ENCODE measurements around the gene ITGB7. TPM values are rescaled to one million over a fixed set of nuclear protein-coding genes. Genes with fewer than 3 reads are reported as not detected.

ITGB7 gene, protein sequence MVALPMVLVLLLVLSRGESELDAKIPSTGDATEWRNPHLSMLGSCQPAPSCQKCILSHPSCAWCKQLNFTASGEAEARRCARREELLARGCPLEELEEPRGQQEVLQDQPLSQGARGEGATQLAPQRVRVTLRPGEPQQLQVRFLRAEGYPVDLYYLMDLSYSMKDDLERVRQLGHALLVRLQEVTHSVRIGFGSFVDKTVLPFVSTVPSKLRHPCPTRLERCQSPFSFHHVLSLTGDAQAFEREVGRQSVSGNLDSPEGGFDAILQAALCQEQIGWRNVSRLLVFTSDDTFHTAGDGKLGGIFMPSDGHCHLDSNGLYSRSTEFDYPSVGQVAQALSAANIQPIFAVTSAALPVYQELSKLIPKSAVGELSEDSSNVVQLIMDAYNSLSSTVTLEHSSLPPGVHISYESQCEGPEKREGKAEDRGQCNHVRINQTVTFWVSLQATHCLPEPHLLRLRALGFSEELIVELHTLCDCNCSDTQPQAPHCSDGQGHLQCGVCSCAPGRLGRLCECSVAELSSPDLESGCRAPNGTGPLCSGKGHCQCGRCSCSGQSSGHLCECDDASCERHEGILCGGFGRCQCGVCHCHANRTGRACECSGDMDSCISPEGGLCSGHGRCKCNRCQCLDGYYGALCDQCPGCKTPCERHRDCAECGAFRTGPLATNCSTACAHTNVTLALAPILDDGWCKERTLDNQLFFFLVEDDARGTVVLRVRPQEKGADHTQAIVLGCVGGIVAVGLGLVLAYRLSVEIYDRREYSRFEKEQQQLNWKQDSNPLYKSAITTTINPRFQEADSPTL
- total RNA-seq (2012; rRNA removed) (under 0.01 and 0.18 TPM in 2 replicates), polyA plus RNA-seq (2012; rRNA removed) (0.44 and 0.60 TPM in 2 replicates), Bru-seq, nascent RNA (percentile 32 among the genes with signal in this experiment), BruChase-seq, experiment 1, labeled RNA remaining after a 6-hour chase (percentile 29 among the genes with signal in this experiment), BruChase-seq, experiment 2, labeled RNA remaining after a 2-hour chase (percentile 42 among the genes with signal in this experiment)
- 0.11 and 0.23 TPM in 2 replicates for polyA plus RNA-seq (2012; cell fraction: cytosol; rRNA removed)
- 2.5 and 4.3 TPM in 2 replicates for polyA plus RNA-seq (2012; cell fraction: nucleus; rRNA removed; ENCODE audit: low replicate concordance)
- long read RNA-seq: 0 reads

DNA sequence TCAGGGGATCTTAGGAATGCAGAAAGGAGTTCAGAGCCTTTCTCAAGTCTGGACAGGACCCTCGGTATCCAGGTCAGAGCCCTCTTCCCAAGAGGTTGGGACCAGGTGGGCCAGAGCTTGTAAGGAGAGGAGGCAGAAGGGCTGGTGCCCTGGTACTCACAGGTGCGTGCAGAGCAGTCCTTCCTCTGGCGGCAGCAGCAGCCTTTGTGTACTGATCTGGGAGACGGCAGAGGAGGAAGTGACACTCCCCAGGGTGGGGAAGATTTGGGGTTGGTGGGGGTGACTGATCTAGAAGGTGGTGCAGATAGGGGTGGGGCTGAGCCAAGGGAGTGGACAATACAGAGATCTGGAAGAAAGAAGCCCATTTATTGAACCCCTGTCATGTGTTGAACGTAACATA, at the start of gene ITGB7:
TSS of gene ITGB7 (minus strand) at position 210 of the 400 bp plus-strand sequence. CDS start 6,808 bp downstream, outside the sequence.
- Histone ChIP-seq H3K79me1 (ENCODE audit: low read depth in 1 of 2, low read length in 2 of 2) (peaks cover 0 to 2% of the 10 kb centered on the region in 2 experiments; a peak in 2 of 4 replicates), H3K18ac (ENCODE audit: low read depth, low read length) (peak within 1 kb of the TSS; percentile 62), H3K14ac (replicated peaks; ENCODE audit: low read depth, low read length) (peak within 1 kb of the TSS; percentile 83), H3K4me3 (ENCODE audit: insufficient read depth, low read depth, low read length) (no peak within 1 kb of the TSS), H2BK5ac (ENCODE audit: low read depth, low read length, poor library complexity, severe bottlenecking) (peak within 1 kb of the TSS; percentile 61), H2BK120ac (ENCODE audit: low read depth, low read length) (peak within 1 kb of the TSS; percentile 88), H3K36me3 (ENCODE audit: control insufficient read depth, insufficient read depth, low read length) (peaks cover 23% of the 10 kb centered on the region), H3K4ac (ENCODE audit: low read depth, low read length) (peak within 1 kb of the TSS; percentile 88), H4K5ac (ENCODE audit: low read depth, low read length) (peak within 1 kb of the TSS; percentile 70), H2BK20ac (ENCODE audit: low read depth, low read length) (peak within 1 kb of the TSS; percentile 73), H2AK9ac (replicated peaks; ENCODE audit: low read depth, low read length, poor library complexity) (peak within 1 kb of the TSS; percentile 82), H3K9me1 (ENCODE audit: insufficient read depth, low read length) (peaks cover 20% of the 10 kb centered on the region), H2AFZ (replicated peaks; ENCODE audit: low read length, poor library complexity) (peak within 1 kb of the TSS; percentile 69), H4K91ac (ENCODE audit: insufficient read depth, low read depth, low read length) (peak within 1 kb of the TSS; percentile 76), H3K56ac (ENCODE audit: extremely low read depth, insufficient read depth, low read length) (peak within 1 kb of the TSS; percentile 59; the same call in 1 of the 2 replicates), H3K9me3 (ENCODE audit: control insufficient read depth, insufficient read depth, low read length) (no peaks in the 10 kb centered on the region), H3K4me2 (ENCODE audit: low read depth, low read length) (no peak within 1 kb of the TSS; the same call in 1 of the 2 replicates), H2BK15ac (ENCODE audit: low read depth, low read length) (peak within 1 kb of the TSS; percentile 38; the same call in 1 of the 3 replicates), H4K20me1 (ENCODE audit: insufficient read depth, low read length) (no peaks in the 10 kb centered on the region), H3K27ac (ENCODE audit: insufficient read depth, low read length) (peak within 1 kb of the TSS; percentile 55; the same call in 1 of the 2 replicates), H3K27me3 (ENCODE audit: control insufficient read depth, insufficient read depth, low read length) (no peaks in the 10 kb centered on the region), H3K4me1 (ENCODE audit: control insufficient read depth, insufficient read depth, low read length) (peaks cover 8% of the 10 kb centered on the region), H4K8ac (ENCODE audit: low read depth in 2 of 2, low read length in 2 of 2) (peak within 1 kb of the TSS; percentile 12 to 82), H2AK5ac (ENCODE audit: low read depth, low read length) (peak within 1 kb of the TSS; percentile 66), H3K23ac (ENCODE audit: low read depth, low read length) (peak within 1 kb of the TSS; percentile 56), H3K9ac (ENCODE audit: low read depth, low read length) (peak within 1 kb of the TSS; percentile 12; the same call in 1 of the 2 replicates)
- no TSS peak for BruUV-seq (replicated peaks)
- POLR2A ChIA-PET (ENCODE audit: unreplicated experiment): no interaction called here
- intact Hi-C loops (cut with micrococcal nuclease): no loop called here
- in situ Hi-C loops (cut with MboI; ENCODE audit: low sequenced_read_pairs): no loop called here
- CTCF ChIA-PET: interaction anchor here (1.6 kb wide), 1 partner anchor 10 kb away, joined by 4 read pairs; no protein-coding TSS in a partner anchor
- no peak for DNase-seq
- 67% methylated on average over 2 of the region's 5 CpGs; no CpG with 5 or more reads in 1 of the 2 experiments for WGBS, 2 experiments (ENCODE audit: extremely low coverage in 2 of 2, insufficient read length in 1 of 2)
- dilution Hi-C loops (cut with HindIII; ENCODE audit: low sequenced_read_pairs, unreplicated experiment): no loop called here
- no peak for ATAC-seq (ENCODE audit: low read depth)
- TF ChIP-seq BHLHE40 (IDR thresholded peaks at IDR 0.05; ENCODE audit: low read depth, low read length): no peak
- TF ChIP-seq MAFK (IDR thresholded peaks at IDR 0.05; ENCODE audit: low read depth, low read length): no peak
- no peak for TF ChIP-seq MXI1 (IDR thresholded peaks at IDR 0.05; ENCODE audit: borderline replicate concordance, low read depth, low read length)
- TF ChIP-seq, protein P1, sequence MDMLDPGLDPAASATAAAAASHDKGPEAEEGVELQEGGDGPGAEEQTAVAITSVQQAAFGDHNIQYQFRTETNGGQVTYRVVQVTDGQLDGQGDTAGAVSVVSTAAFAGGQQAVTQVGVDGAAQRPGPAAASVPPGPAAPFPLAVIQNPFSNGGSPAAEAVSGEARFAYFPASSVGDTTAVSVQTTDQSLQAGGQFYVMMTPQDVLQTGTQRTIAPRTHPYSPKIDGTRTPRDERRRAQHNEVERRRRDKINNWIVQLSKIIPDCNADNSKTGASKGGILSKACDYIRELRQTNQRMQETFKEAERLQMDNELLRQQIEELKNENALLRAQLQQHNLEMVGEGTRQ (IDR thresholded peaks at IDR 0.05; ENCODE audit: low read depth, low read length): no peak
- TF ChIP-seq MAZ (IDR thresholded peaks at IDR 0.05; ENCODE audit: borderline replicate concordance, low read depth, low read length): no peak
- no peak for TF ChIP-seq RFX5 (IDR thresholded peaks at IDR 0.05; ENCODE audit: low read depth, low read length)
- TF ChIP-seq SMC3 (IDR thresholded peaks at IDR 0.05; ENCODE audit: low read depth, low read length): no peak
- TF ChIP-seq NFE2L2 (IDR thresholded peaks at IDR 0.05; ENCODE audit: low read depth, low read length): no peak
- no peak for TF ChIP-seq CEBPB (IDR thresholded peaks at IDR 0.05; ENCODE audit: low read depth, low read length)
- TF ChIP-seq CHD1 (IDR thresholded peaks at IDR 0.05; ENCODE audit: low read depth, low read length): no peak
- no peak for TF ChIP-seq RCOR1 (IDR thresholded peaks at IDR 0.05; ENCODE audit: insufficient replicate concordance, low read length)
- no peak for TF ChIP-seq RAD21 (IDR thresholded peaks at IDR 0.05; ENCODE audit: low read length)
- TF ChIP-seq, protein P2, sequence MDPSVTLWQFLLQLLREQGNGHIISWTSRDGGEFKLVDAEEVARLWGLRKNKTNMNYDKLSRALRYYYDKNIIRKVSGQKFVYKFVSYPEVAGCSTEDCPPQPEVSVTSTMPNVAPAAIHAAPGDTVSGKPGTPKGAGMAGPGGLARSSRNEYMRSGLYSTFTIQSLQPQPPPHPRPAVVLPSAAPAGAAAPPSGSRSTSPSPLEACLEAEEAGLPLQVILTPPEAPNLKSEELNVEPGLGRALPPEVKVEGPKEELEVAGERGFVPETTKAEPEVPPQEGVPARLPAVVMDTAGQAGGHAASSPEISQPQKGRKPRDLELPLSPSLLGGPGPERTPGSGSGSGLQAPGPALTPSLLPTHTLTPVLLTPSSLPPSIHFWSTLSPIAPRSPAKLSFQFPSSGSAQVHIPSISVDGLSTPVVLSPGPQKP (IDR thresholded peaks at IDR 0.05; ENCODE audit: borderline replicate concordance, low read depth, low read length): no peak
